ENCODE data around the gene NPAS1. TPM values are rescaled to one million over a fixed set of nuclear protein-coding genes. Genes with fewer than 3 reads are reported as not detected.

The NPAS1 gene
- total RNA-seq, 1 donor from 2014 or later = 3.6 TPM

DNA sequence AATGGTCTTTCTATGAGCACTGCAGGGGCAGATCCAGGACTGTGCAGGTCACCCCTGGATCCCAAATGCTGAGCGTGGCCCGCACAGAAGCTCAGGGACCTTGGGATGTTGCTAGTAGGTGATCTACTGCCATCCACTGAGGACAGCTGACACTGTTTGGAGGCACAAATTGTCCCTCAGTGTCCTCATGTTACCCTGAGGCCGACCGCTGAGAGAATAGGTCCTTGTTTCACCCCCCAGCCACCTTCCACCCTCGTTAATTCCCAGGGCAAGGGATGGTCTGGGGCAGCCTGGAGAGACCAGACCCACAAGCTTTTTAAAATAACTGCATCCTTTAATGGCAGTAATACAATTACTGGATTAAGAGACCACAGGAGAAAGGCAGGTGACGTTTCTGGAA, 44.2 kb downstream of the NPAS1 start:
- no peak overlapping the region for H3K27ac ChIP-seq (ENCODE audit: low read depth, low read length)
- H3K79me2 ChIP-seq (ENCODE audit: insufficient read depth, low read length) = no peaks in the 10 kb centered on the region
- TF ChIP-seq EZH2 (IDR thresholded peaks at IDR 0.05; ENCODE audit: insufficient read depth, low read length) = no peak
- TF ChIP-seq, protein P1, sequence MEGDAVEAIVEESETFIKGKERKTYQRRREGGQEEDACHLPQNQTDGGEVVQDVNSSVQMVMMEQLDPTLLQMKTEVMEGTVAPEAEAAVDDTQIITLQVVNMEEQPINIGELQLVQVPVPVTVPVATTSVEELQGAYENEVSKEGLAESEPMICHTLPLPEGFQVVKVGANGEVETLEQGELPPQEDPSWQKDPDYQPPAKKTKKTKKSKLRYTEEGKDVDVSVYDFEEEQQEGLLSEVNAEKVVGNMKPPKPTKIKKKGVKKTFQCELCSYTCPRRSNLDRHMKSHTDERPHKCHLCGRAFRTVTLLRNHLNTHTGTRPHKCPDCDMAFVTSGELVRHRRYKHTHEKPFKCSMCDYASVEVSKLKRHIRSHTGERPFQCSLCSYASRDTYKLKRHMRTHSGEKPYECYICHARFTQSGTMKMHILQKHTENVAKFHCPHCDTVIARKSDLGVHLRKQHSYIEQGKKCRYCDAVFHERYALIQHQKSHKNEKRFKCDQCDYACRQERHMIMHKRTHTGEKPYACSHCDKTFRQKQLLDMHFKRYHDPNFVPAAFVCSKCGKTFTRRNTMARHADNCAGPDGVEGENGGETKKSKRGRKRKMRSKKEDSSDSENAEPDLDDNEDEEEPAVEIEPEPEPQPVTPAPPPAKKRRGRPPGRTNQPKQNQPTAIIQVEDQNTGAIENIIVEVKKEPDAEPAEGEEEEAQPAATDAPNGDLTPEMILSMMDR (IDR thresholded peaks at IDR 0.05; ENCODE audit: insufficient read depth, low read depth, low read length) = no peak
- H3K4me1 ChIP-seq (ENCODE audit: insufficient read depth, low read length) = no peaks in the 10 kb centered on the region
- H3K36me3 Mint-ChIP-seq (ENCODE audit: low read depth, unreplicated experiment) = peaks cover 3% of the 10 kb centered on the region
- no peak overlapping the region for H3K4me2 ChIP-seq (ENCODE audit: low read length)
- H3K36me3 ChIP-seq (ENCODE audit: insufficient read depth, low read length) = peaks cover 9% of the 10 kb centered on the region
- H2AFZ ChIP-seq (ENCODE audit: low read depth, low read length) = no peak overlapping the region
- no peaks in the 10 kb centered on the region for H3K27me3 ChIP-seq (ENCODE audit: insufficient read depth, low read length)
- no peak overlapping the region for H3K27ac Mint-ChIP-seq (ENCODE audit: unreplicated experiment)
- H3K4me3 Mint-ChIP-seq (ENCODE audit: unreplicated experiment) = no peak overlapping the region
- no peaks in the 10 kb centered on the region for H3K9me3 ChIP-seq (ENCODE audit: insufficient read depth, low read depth, low read length)
- no peak for DNase-seq (ENCODE audit: low read depth)
- H3K4me3 ChIP-seq (ENCODE audit: insufficient read depth, low read depth, low read length) = no peak overlapping the region
- no peak overlapping the region for H3K9ac ChIP-seq (ENCODE audit: low read length)
- no peak for FAIRE-seq
- H3K4me1 Mint-ChIP-seq (ENCODE audit: low read depth, unreplicated experiment) = no peaks in the 10 kb centered on the region
- peaks cover 35% of the 10 kb centered on the region for H4K20me1 ChIP-seq (ENCODE audit: insufficient read depth, low read length)
- H3K27me3 Mint-ChIP-seq (ENCODE audit: low read depth, unreplicated experiment) = no peaks in the 10 kb centered on the region
- no peaks in the 10 kb centered on the region for H3K9me3 Mint-ChIP-seq (ENCODE audit: unreplicated experiment)

DNA sequence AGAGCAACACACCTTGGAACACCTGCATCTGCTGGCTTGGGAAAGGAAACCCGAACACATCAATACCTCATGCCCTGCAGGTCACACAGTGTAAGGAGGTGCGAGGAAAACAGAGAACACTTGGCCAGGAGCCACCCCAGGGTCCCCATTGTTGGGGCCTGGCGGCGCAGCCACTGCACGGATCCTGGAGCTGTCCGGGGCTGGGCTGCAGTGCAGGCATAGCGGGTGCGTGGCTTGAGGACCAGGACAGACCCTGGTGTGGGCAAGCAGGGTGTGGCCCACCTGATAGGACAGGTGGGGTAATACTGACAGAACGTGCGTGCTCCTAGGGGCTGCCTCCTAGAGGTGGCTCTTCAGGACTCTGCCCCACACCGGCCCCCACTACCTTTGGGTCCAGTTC, 45.6 kb downstream of the NPAS1 start:
- H3K9me3 ChIP-seq (ENCODE audit: insufficient read depth, low read depth, low read length) = no peaks in the 10 kb centered on the region
- no peak overlapping the region for H2AFZ ChIP-seq (ENCODE audit: low read depth, low read length)
- no peak overlapping the region for H3K4me3 ChIP-seq (ENCODE audit: insufficient read depth, low read depth, low read length)
- no peak overlapping the region for H3K4me2 ChIP-seq (ENCODE audit: low read length)
- no peak overlapping the region for H3K27ac ChIP-seq (ENCODE audit: low read depth, low read length)
- Mint-ChIP-seq H3K27me3 (ENCODE audit: low read depth, unreplicated experiment) (no peaks in the 10 kb centered on the region), H3K4me3 (ENCODE audit: unreplicated experiment) (no peak overlapping the region), H3K27ac (ENCODE audit: unreplicated experiment) (no peak overlapping the region), H3K4me1 (ENCODE audit: low read depth, unreplicated experiment) (no peaks in the 10 kb centered on the region), H3K9me3 (ENCODE audit: unreplicated experiment) (no peaks in the 10 kb centered on the region), H3K36me3 (ENCODE audit: low read depth, unreplicated experiment) (peaks cover 6% of the 10 kb centered on the region)
- peaks cover 49% of the 10 kb centered on the region for H4K20me1 ChIP-seq (ENCODE audit: insufficient read depth, low read length)
- no peak for TF ChIP-seq EZH2 (IDR thresholded peaks at IDR 0.05; ENCODE audit: insufficient read depth, low read length)
- TF ChIP-seq, protein P1 (IDR thresholded peaks at IDR 0.05; ENCODE audit: insufficient read depth, low read depth, low read length) = no peak
- DNase-seq (ENCODE audit: low read depth) = no peak
- H3K9ac ChIP-seq (ENCODE audit: low read length) = no peak overlapping the region
- no peaks in the 10 kb centered on the region for H3K4me1 ChIP-seq (ENCODE audit: insufficient read depth, low read length)
- peaks cover 12% of the 10 kb centered on the region for H3K36me3 ChIP-seq (ENCODE audit: insufficient read depth, low read length)
- no peak for FAIRE-seq
- H3K27me3 ChIP-seq (ENCODE audit: insufficient read depth, low read length) = no peaks in the 10 kb centered on the region
- H3K79me2 ChIP-seq (ENCODE audit: insufficient read depth, low read length) = peaks cover under 1% of the 10 kb centered on the region

DNA sequence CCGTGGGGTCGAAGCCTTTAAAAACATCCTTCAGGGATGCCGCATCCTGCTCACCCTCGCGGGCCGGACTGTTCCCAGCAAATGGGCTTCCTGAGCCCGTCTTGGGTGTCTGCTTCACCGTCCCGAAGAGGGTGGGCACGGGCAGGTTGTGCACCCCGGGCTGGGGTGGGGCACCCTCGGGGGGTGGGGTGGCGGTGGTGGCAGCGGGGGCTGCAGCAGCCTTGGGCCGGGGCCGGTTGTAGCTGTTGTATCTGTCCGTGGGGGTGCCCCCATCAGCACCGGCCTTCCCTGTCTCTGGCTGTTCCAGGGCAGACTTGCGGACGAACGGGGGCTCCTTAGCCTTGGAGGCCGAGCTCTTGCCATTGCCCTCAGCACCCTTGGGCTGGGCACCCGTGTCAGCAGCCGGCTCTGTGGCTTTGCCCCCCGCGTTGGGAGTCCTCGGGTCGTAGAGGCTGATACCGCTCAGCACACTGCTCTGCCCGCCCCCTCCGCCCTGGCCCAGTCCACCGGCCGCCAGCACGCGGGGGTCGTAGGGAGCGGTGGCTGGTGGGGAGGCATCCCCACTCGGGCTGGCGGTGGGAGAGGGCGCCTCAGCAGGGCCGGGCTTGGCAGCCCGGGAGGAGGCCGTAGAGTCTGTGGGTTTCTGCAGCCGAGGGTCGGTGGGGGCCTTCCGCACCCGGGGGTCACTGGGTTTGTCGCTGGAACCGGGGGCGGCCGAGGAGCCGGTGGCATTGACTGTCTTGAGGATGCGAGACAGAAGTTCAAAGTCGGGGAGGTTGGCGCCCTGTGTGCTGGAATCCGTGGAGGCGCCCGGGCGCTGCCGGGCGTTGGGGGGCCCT, 47.0 kb downstream of the NPAS1 start:
- Histone ChIP-seq H3K9me3 (ENCODE audit: insufficient read depth, low read depth, low read length) (no peaks in the 10 kb centered on the region), H4K20me1 (ENCODE audit: insufficient read depth, low read length) (peaks cover 62% of the 10 kb centered on the region), H3K79me2 (ENCODE audit: insufficient read depth, low read length) (peaks cover 12% of the 10 kb centered on the region), H3K27me3 (ENCODE audit: insufficient read depth, low read length) (no peaks in the 10 kb centered on the region), H3K27ac (ENCODE audit: low read depth, low read length) (no peak overlapping the region), H3K36me3 (ENCODE audit: insufficient read depth, low read length) (peaks cover 14% of the 10 kb centered on the region), H3K4me1 (ENCODE audit: insufficient read depth, low read length) (no peaks in the 10 kb centered on the region), H3K4me2 (ENCODE audit: low read length) (no peak overlapping the region), H3K9ac (ENCODE audit: low read length) (no peak overlapping the region), H3K4me3 (ENCODE audit: insufficient read depth, low read depth, low read length) (no peak overlapping the region), H2AFZ (ENCODE audit: low read depth, low read length) (no peak overlapping the region)
- H3K4me3 Mint-ChIP-seq (ENCODE audit: unreplicated experiment) = no peak overlapping the region
- no peaks in the 10 kb centered on the region for H3K9me3 Mint-ChIP-seq (ENCODE audit: unreplicated experiment)
- FAIRE-seq (no peak), DNase-seq (ENCODE audit: low read depth) (no peak)
- no peak for TF ChIP-seq EZH2 (IDR thresholded peaks at IDR 0.05; ENCODE audit: insufficient read depth, low read length)
- TF ChIP-seq, protein P1 (IDR thresholded peaks at IDR 0.05; ENCODE audit: insufficient read depth, low read depth, low read length) = no peak
- peaks cover 8% of the 10 kb centered on the region for H3K36me3 Mint-ChIP-seq (ENCODE audit: low read depth, unreplicated experiment)
- H3K4me1 Mint-ChIP-seq (ENCODE audit: low read depth, unreplicated experiment) = no peaks in the 10 kb centered on the region
- H3K27me3 Mint-ChIP-seq (ENCODE audit: low read depth, unreplicated experiment) = no peaks in the 10 kb centered on the region
- H3K27ac Mint-ChIP-seq (ENCODE audit: unreplicated experiment) = no peak overlapping the region

Measured in astrocyte (in vitro differentiated cells and primary cell).